GM10248 (cell line): ENCODE data around the gene DPYSL5.

ENCODE experiments used
- CTCF ChIA-PET: fragments of 300-600 bp; sonication (Branson Sonifier 250); formaldehyde crosslinking; extraction: SDS; loops from one replicate; lab custom pipeline; 2021; ENCODE audit warnings: antibody characterized with exemption; lab: Yijun Ruan, JAX
- POLR2A ChIA-PET: fragments of 350-650 bp; sonication (Branson Sonifier 250); formaldehyde crosslinking; extraction: SDS; loops from one replicate; lab custom pipeline; 2020; ENCODE audit warnings: antibody characterized with exemption; lab: Yijun Ruan, JAX
- DNase-seq: peaks from one replicate; pipeline ENCODE4 v3.0.0; 2012; ENCODE audit errors: extremely low spot score
- CTCF ChIP-seq: IDR thresholded peaks from 2 replicates; pipeline ENCODE4 v1.5.1; 2012; ENCODE audit warnings: mild to moderate bottlenecking, low read depth; ENCODE audit errors: extremely low read depth, missing control alignments, control extremely low read depth

The DPYSL5 gene

GRCh38 chr2:26903676-26904075 is 55.7 kb downstream of the DPYSL5 start:
- TF ChIP-seq CTCF: no peak
- ChIA-PET POLR2A (no interaction called here), CTCF (no interaction called here)
- no peak for DNase-seq

- POLR2A ChIA-PET: no interaction called here
- TF ChIP-seq CTCF: no peak
- CTCF ChIA-PET: no interaction called here
- no peak for DNase-seq
Observed at GRCh38 chr2:26904839-26905238, 56.9 kb downstream of the DPYSL5 start.

GRCh38 chr2:26905341-26906198 is 57.6 kb downstream of the DPYSL5 start:
- no peak for DNase-seq
- ChIA-PET CTCF (interaction anchor here (1.6 to 3.7 kb wide), 2 partner anchors 17 to 37 kb away, joined by 5 to 11 read pairs; no protein-coding TSS in a partner anchor), POLR2A (no interaction called here)
- no peak for TF ChIP-seq CTCF

GRCh38 chr2:26907416-26907815 is 59.5 kb downstream of the DPYSL5 start:
- POLR2A ChIA-PET: no interaction called here
- no peak for TF ChIP-seq CTCF
- no peak for DNase-seq
- CTCF ChIA-PET: interaction anchor here (0.9 to 3.7 kb wide), 4 partner anchors 10 to 61 kb away, joined by 3 to 11 read pairs (median 6); no protein-coding TSS in a partner anchor

GRCh38 chr2:26910176-26910575 is 62.2 kb downstream of the DPYSL5 start:
- POLR2A ChIA-PET: no interaction called here
- TF ChIP-seq CTCF: no peak
- DNase-seq: no peak
- CTCF ChIA-PET: interaction anchor here (1.1 to 1.6 kb wide), 3 partner anchors 11 to 33 kb away, joined by 3 to 5 read pairs (median 4); no protein-coding TSS in a partner anchor

- no peak for DNase-seq
- ChIA-PET POLR2A (no interaction called here), CTCF (interaction anchor here (0.7 to 1.3 kb wide), 4 partner anchors 13 to 104 kb away, joined by 3 read pairs; no protein-coding TSS in a partner anchor)
- no peak for TF ChIP-seq CTCF
Observed at GRCh38 chr2:26911911-26912861, 64.3 kb downstream of the DPYSL5 start.
